ENCODE data around the gene RSL24D1.
A peak's percentile ranks its signal among the peaks of the same experiment; 100 is the strongest.
"Not testable (repeated sequence)": the region's sequence is repeated elsewhere in the genome, so short reads cannot be mapped to it uniquely, and the experiment has no call there.

The RSL24D1 gene

GRCh38 chr15:55218056-55218455, 21.3 kb upstream of the RSL24D1 start:
- no peak for DNase-seq (ENCODE audit: extremely low read depth in 1 of 2, low read depth in 1 of 2)

DNA sequence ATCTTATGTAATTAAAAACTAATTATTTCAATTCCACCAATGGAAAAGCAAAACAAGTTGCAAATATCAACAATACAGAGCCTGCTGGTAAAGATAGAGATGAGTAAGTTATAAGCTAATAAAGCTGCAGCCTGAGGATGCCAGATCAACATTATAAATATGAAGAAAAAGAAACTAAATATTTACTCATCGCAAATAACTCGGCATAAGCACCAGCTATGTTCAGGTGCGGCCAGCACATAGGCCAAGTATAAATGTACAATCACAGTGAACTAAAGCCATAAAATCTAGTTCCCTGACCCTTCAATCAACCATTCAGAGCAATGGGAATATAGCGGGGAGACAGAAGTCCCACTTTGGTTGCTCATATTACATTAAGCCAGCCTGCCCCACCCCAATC, 7.7 kb upstream of the RSL24D1 start:
- no peak for DNase-seq (ENCODE audit: extremely low read depth in 1 of 2, low read depth in 1 of 2)

GRCh38 chr15:55202206-55202605, 5.5 kb upstream of the RSL24D1 start:
- no peak for DNase-seq (ENCODE audit: extremely low read depth in 1 of 2, low read depth in 1 of 2)

DNA sequence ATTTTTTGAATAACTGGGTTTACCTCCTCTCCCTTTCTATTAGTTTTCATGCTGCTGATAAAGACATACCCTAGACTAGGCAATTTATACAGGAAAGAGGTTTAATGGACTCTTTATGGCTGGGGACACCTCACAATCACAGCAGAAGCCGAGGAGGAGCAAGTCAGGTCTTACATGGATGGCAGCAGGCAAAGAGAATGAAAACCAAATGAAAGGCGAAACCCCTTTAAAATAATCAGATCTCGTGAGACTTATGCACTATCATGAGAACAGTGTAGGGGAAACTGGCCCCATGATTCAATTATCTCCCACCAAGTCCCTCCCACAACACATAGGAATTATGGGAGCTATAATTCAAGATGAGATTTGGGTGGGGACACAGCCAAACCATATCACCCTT, 2.0 kb upstream of the RSL24D1 start:
- DNase-seq (ENCODE audit: extremely low read depth in 1 of 2, low read depth in 1 of 2) = no peak

DNA sequence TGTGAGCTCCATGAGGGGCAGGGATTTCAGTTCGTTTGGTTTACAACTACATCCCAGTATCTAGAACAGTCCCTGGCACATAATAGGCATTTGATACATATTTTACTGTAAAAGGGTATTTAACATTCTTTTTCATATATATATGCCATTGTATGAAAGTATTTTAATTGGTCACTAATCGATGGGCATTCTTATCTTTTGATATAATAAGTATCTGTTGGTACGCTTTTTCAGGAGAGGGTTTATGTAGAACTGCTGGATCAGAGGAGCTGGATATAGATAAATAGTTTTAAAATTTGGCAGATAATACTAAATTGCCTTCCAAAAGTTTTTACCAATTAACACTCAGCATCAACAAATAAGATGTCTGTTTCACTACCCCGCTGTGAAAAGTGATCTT, 978 bp upstream of the RSL24D1 start:
- no peak for DNase-seq (ENCODE audit: extremely low read depth in 1 of 2, low read depth in 1 of 2)

- DNase-seq (ENCODE audit: extremely low read depth in 1 of 2, low read depth in 1 of 2) = no peak
These were observed 593 bp upstream of the RSL24D1 start for GRCh38 chr15:55197362-55197705.

DNA sequence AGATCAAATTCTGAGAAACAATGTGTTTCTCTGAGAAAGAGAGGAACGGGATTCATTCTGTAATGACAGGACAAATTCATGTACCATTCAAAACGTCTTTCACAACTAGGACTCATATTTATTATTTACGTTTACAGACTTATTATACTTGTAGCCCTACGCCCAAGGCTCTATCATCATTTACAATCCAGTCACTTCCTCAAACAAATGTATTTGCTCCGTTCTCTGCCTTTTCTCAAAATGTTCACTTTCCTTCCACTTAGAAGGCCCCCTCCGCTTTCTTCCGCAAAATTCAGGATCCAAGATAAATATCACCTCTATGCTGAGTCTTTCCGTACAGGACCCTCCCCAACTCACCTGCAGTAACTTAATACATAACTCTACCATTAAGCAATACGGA, 745 bp downstream of the RSL24D1 start:
- no peak for DNase-seq (ENCODE audit: extremely low read depth in 1 of 2, low read depth in 1 of 2)

- DNase-seq (ENCODE audit: extremely low read depth in 1 of 2, low read depth in 1 of 2) = no peak
These were observed 2.5 kb downstream of the RSL24D1 start for GRCh38 chr15:55194256-55194655.

DNA sequence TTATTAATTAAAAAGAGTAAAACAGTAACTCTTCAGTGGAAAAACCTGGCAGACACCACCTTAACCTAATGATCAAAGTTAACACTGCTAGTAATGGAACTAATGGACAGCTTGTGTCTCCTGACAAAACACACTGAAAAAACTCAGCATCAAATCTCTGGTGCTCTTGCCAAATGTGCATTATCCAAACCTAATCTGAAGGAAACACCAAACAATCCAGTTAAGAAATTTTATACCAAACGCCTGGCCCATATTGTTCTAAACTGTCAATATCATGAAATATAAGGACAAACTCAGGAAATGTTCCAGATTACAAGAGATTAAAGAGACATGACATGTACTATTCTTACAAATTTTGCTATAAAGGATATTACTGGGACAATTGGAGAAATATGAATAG, 10.4 kb downstream of the RSL24D1 start:
- no peak for DNase-seq (ENCODE audit: extremely low read depth in 1 of 2, low read depth in 1 of 2)

- no peak for DNase-seq (ENCODE audit: extremely low read depth in 1 of 2, low read depth in 1 of 2)
These were observed 13.1 kb downstream of the RSL24D1 start for GRCh38 chr15:55183679-55184078.

DNA sequence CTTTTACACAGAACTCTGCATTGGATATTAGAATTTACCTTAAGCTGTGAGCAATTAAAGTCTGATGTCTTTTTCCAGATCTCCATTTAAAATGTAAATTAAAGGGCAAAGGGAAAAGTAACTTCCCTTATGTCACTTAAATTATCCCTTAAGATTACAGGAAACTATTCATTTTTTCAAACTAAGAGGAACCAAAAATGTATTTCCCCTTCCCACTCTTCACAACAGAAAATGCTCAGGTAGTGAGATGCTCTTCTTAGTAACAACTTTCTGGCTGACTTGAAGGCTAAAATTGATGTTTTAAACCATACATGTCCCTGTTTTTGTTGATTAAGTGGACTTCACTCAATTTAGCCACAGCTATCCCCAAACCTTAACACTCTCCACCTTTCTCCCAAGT, 17.6 kb downstream of the RSL24D1 start:
- DNase-seq (ENCODE audit: extremely low read depth in 1 of 2, low read depth in 1 of 2) = no peak

GRCh38 chr15:55170361-55170760, 26.4 kb downstream of the RSL24D1 start:
- DNase-seq (ENCODE audit: extremely low read depth in 1 of 2, low read depth in 1 of 2) = no peak

GRCh38 chr15:55168350-55168974, 28.3 kb downstream of the RSL24D1 start:
- peak; percentile 17 to 35 for DNase-seq (ENCODE audit: extremely low read depth in 1 of 2, low read depth in 1 of 2)

DNA sequence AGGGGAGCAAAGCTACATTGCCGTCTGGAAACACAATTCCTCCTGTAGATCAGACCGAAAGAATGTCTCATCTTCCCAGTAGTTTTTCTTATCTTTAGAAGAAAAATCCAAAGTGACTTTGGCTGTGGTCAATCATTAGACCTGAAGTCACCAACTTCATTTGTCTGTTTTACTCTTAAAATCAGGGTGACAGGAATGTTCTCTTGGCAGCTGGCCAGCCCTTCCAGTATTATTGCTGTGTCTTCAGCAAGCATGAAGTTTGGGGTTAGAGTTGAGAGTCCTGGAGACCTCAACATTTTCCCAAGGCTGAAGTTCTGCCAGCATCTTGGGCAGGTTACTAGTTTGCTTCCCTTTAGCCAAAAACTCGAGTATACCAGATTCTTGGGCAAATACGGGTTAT, 32.5 kb downstream of the RSL24D1 start:
- no peak for DNase-seq (ENCODE audit: extremely low read depth in 1 of 2, low read depth in 1 of 2)

- DNase-seq (ENCODE audit: extremely low read depth in 1 of 2, low read depth in 1 of 2) = no peak
These were observed 45.1 kb downstream of the RSL24D1 start for GRCh38 chr15:55151631-55152030.

DNA sequence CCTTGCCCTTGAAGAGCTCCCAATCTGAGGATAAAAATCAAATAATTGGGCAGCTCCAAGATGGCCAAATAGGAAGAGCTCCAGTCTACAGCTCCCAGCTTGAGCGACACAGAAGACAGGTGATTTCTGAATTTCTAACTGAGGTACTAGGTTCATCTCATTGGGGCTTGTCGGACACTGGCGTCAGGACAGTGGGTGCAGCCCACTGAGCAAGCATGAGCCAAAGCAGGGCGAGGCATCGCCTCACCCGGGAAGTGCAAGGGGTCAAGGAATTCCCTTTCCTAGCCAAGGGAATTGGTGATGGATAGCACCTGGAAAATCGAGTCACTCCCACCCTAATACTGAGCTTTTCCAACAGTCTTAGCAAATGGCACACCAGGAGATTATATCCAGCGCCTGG, 53.6 kb downstream of the RSL24D1 start:
- DNase-seq (ENCODE audit: extremely low read depth in 1 of 2, low read depth in 1 of 2) = not testable (repeated sequence)

- DNase-seq (ENCODE audit: extremely low read depth in 1 of 2, low read depth in 1 of 2) = no peak
These were observed 62.8 kb downstream of the RSL24D1 start for GRCh38 chr15:55133972-55134371.

DNA sequence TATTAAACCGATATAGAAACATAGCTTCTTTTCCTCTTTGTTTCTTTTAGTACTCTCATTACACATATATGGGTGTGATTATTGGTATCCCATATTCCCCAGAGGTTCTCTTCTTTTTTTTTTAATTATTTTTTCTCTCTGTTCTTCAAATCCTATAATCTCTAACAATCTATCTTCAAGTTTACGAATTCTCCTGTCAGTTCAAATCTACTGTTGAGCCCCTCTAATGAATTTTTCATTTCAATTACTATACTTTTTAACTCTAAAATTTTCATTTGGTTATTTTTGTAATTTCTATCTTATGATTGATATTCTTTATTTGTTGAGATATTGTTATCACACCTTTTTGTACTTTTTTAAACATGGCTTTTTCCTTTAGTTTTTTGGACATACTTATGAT, 64.1 kb downstream of the RSL24D1 start:
- DNase-seq (ENCODE audit: extremely low read depth in 1 of 2, low read depth in 1 of 2) = no peak
